Measurements from ENCODE around the gene SNPH.
"Not testable (repeated sequence)": the region's sequence is repeated elsewhere in the genome, so short reads cannot be mapped to it uniquely, and the experiment has no call there.

SNPH gene

DNA sequence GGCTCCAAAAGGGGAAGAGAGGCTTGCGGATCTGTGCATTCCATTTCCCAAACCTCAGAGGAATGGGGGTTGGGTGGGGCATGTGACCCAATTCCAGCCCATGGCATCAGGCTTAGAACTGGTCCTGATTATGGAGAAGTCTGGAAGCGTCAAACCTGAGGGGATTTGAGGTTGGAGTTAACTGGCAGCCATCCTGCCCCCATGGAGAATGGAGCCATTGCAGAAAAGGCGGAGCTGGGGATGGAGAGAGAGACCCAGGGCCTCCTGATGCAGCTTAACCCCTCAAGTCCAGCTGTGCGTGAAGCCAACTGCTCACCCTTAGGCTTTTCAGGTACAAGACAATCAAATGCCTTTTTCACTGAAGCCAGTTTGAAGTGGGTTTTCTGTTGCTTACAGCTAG is 72.7 kb downstream of the SNPH start:
- H3K27ac ChIP-seq (ENCODE audit: low read depth in 2 of 2, low read length in 2 of 2), result no peak overlapping the region
- H3K4me3 ChIP-seq (ENCODE audit: low read length in 2 of 2), result no peak overlapping the region
- no peaks in the 10 kb centered on the region for H3K9me3 ChIP-seq (ENCODE audit: control insufficient read depth in 2 of 2, low read length in 2 of 2)
- H3K36me3 ChIP-seq (ENCODE audit: control insufficient read depth in 2 of 2, insufficient read depth in 2 of 2, low read length in 2 of 2), result no peaks in the 10 kb centered on the region
- no peak overlapping the region for H3K9ac ChIP-seq (ENCODE audit: low read depth in 1 of 2, low read length in 2 of 2)
- no peaks in the 10 kb centered on the region for H3K27me3 ChIP-seq (ENCODE audit: control insufficient read depth in 2 of 2, insufficient read depth in 2 of 2, low read length in 2 of 2)
- H3K4me1 ChIP-seq (ENCODE audit: control insufficient read depth in 2 of 2, insufficient read depth in 2 of 2, low read length in 2 of 2), result peaks cover 0 to 3% of the 10 kb centered on the region in 2 donors

DNA sequence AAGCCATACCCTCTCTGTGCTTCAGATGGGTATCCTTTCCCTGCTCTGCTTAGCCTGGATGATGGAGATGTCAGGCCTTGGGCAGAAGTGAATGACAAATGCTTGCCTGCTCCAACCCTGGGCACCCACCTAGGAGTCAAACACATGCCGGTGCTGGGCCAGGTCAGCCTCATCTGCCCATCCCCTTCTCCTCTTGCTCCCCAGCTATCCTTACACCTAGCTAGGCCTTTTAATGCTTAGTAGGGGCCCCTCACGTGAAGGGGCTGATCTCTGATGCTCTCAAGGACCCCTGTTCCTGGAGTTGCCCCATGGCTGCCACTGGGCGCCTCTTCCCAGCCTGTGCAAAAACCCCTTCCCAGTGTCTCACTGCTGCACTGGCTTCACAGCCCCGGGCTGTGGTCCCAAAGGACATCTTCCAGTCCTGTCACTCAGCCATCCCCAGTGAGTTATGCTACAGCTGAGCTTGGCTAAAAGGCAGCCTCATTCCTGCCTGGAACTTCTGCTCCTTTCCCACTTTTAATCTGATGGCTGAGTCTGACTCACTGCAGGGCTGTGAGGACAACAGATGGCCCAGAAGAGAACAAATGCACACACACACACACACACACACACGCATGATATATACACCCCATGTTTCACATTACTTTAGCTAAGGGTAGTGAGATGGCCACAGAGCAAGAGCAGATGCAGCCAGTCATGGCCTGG is 75.6 kb downstream of the SNPH start:
- H3K9me3 ChIP-seq (ENCODE audit: control insufficient read depth in 2 of 2, low read length in 2 of 2), result no peaks in the 10 kb centered on the region
- no peak overlapping the region for H3K9ac ChIP-seq (ENCODE audit: low read depth in 1 of 2, low read length in 2 of 2)
- peaks cover 0 to 3% of the 10 kb centered on the region in 2 donors for H3K4me1 ChIP-seq (ENCODE audit: control insufficient read depth in 2 of 2, insufficient read depth in 2 of 2, low read length in 2 of 2)
- no peak overlapping the region for H3K4me3 ChIP-seq (ENCODE audit: low read length in 2 of 2)
- no peaks in the 10 kb centered on the region for H3K27me3 ChIP-seq (ENCODE audit: control insufficient read depth in 2 of 2, insufficient read depth in 2 of 2, low read length in 2 of 2)
- H3K36me3 ChIP-seq (ENCODE audit: control insufficient read depth in 2 of 2, insufficient read depth in 2 of 2, low read length in 2 of 2), result no peaks in the 10 kb centered on the region
- H3K27ac ChIP-seq (ENCODE audit: low read depth in 2 of 2, low read length in 2 of 2), result no peak overlapping the region

GRCh38 chr20:1343446-1344124 is 77.5 kb downstream of the SNPH start:
- H3K9me3 ChIP-seq (ENCODE audit: control insufficient read depth in 2 of 2, low read length in 2 of 2); H3K9ac ChIP-seq (ENCODE audit: low read depth in 1 of 2, low read length in 2 of 2); H3K36me3 ChIP-seq (ENCODE audit: control insufficient read depth in 2 of 2, insufficient read depth in 2 of 2, low read length in 2 of 2); H3K27me3 ChIP-seq (ENCODE audit: control insufficient read depth in 2 of 2, insufficient read depth in 2 of 2, low read length in 2 of 2); H3K27ac ChIP-seq (ENCODE audit: low read depth in 2 of 2, low read length in 2 of 2); H3K4me3 ChIP-seq (ENCODE audit: low read length in 2 of 2); H3K4me1 ChIP-seq (ENCODE audit: control insufficient read depth in 2 of 2, insufficient read depth in 2 of 2, low read length in 2 of 2): not testable (repeated sequence)

DNA sequence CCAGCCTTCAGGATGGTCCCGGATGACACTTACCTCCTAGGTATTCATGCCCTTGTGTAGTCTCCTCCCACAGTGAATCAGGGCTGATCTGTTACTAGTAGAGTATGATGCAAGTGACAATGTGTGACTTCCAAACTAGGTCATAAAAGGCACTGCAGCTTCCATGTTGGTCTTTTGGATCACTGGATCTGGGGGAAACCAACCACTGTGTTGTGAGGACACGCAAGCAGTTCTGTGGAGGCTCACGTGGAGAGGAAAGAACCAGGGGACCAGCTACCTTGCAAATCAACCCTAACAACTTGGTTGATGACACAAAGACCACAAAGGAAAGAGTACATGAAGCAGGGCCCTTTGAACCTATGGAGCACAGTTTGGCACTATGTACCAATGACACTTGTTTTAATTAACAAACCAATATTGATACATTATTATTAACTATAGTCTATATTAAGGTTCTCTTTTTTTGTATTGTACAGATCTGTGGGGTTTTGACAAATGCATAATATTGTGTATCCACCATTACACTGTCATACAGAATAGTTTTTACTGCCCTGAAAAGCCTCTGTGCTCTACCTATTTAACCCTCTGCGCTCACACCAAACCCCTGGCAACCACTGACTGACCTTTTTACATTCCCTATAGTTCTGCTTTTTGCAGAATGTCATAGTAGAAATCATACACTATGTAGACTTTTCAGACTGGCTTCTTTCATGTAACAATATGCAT is 79.1 kb downstream of the SNPH start:
- H3K27me3 ChIP-seq (ENCODE audit: control insufficient read depth in 2 of 2, insufficient read depth in 2 of 2, low read length in 2 of 2), result no peaks in the 10 kb centered on the region
- H3K4me1 ChIP-seq (ENCODE audit: control insufficient read depth in 2 of 2, insufficient read depth in 2 of 2, low read length in 2 of 2), result no peaks in the 10 kb centered on the region
- H3K36me3 ChIP-seq (ENCODE audit: control insufficient read depth in 2 of 2, insufficient read depth in 2 of 2, low read length in 2 of 2), result no peaks in the 10 kb centered on the region
- no peaks in the 10 kb centered on the region for H3K9me3 ChIP-seq (ENCODE audit: control insufficient read depth in 2 of 2, low read length in 2 of 2)
- no peak overlapping the region for H3K4me3 ChIP-seq (ENCODE audit: low read length in 2 of 2)
- no peak overlapping the region for H3K9ac ChIP-seq (ENCODE audit: low read depth in 1 of 2, low read length in 2 of 2)
- H3K27ac ChIP-seq (ENCODE audit: low read depth in 2 of 2, low read length in 2 of 2), result no peak overlapping the region

- H3K4me3 ChIP-seq (ENCODE audit: low read length in 2 of 2), result no peak overlapping the region
- no peaks in the 10 kb centered on the region for H3K36me3 ChIP-seq (ENCODE audit: control insufficient read depth in 2 of 2, insufficient read depth in 2 of 2, low read length in 2 of 2)
- H3K27me3 ChIP-seq (ENCODE audit: control insufficient read depth in 2 of 2, insufficient read depth in 2 of 2, low read length in 2 of 2), result no peaks in the 10 kb centered on the region
- H3K27ac ChIP-seq (ENCODE audit: low read depth in 2 of 2, low read length in 2 of 2), result no peak overlapping the region
- no peaks in the 10 kb centered on the region for H3K9me3 ChIP-seq (ENCODE audit: control insufficient read depth in 2 of 2, low read length in 2 of 2)
- H3K4me1 ChIP-seq (ENCODE audit: control insufficient read depth in 2 of 2, insufficient read depth in 2 of 2, low read length in 2 of 2), result no peaks in the 10 kb centered on the region
- no peak overlapping the region for H3K9ac ChIP-seq (ENCODE audit: low read depth in 1 of 2, low read length in 2 of 2)
Observed at GRCh38 chr20:1345756-1346093, 79.6 kb downstream of the SNPH start.

GRCh38 chr20:1346315-1346969 is 80.3 kb downstream of the SNPH start:
- H3K27ac ChIP-seq (ENCODE audit: low read depth in 2 of 2, low read length in 2 of 2), result no peak overlapping the region
- H3K27me3 ChIP-seq (ENCODE audit: control insufficient read depth in 2 of 2, insufficient read depth in 2 of 2, low read length in 2 of 2), result no peaks in the 10 kb centered on the region

GRCh38 chr20:1353956-1354355 is 87.9 kb downstream of the SNPH start:
- H3K27me3 ChIP-seq (ENCODE audit: control insufficient read depth in 2 of 2, insufficient read depth in 2 of 2, low read length in 2 of 2), result no peaks in the 10 kb centered on the region
- no peak overlapping the region for H3K9ac ChIP-seq (ENCODE audit: low read depth in 1 of 2, low read length in 2 of 2)
- no peak overlapping the region for H3K4me3 ChIP-seq (ENCODE audit: low read length in 2 of 2)
- no peak overlapping the region for H3K27ac ChIP-seq (ENCODE audit: low read depth in 2 of 2, low read length in 2 of 2)
- H3K9me3 ChIP-seq (ENCODE audit: control insufficient read depth in 2 of 2, low read length in 2 of 2), result no peaks in the 10 kb centered on the region
- H3K4me1 ChIP-seq (ENCODE audit: control insufficient read depth in 2 of 2, insufficient read depth in 2 of 2, low read length in 2 of 2), result no peaks in the 10 kb centered on the region
- H3K36me3 ChIP-seq (ENCODE audit: control insufficient read depth in 2 of 2, insufficient read depth in 2 of 2, low read length in 2 of 2), result peaks cover 0 to 12% of the 10 kb centered on the region in 2 donors

More at GRCh38 chr20:1346315-1346969, 80.3 kb downstream of the SNPH start:
- no peak overlapping the region for H3K4me3 ChIP-seq (ENCODE audit: low read length in 2 of 2)
- no peaks in the 10 kb centered on the region for H3K4me1 ChIP-seq (ENCODE audit: control insufficient read depth in 2 of 2, insufficient read depth in 2 of 2, low read length in 2 of 2)
- H3K9me3 ChIP-seq (ENCODE audit: control insufficient read depth in 2 of 2, low read length in 2 of 2), result no peaks in the 10 kb centered on the region
- no peak overlapping the region for H3K9ac ChIP-seq (ENCODE audit: low read depth in 1 of 2, low read length in 2 of 2)
- no peaks in the 10 kb centered on the region for H3K36me3 ChIP-seq (ENCODE audit: control insufficient read depth in 2 of 2, insufficient read depth in 2 of 2, low read length in 2 of 2)

GRCh38 chr20:1357921-1358671 is 92.0 kb downstream of the SNPH start:
- Histone ChIP-seq H3K4me1 (ENCODE audit: control insufficient read depth in 2 of 2, insufficient read depth in 2 of 2, low read length in 2 of 2) (no peaks in the 10 kb centered on the region), H3K9ac (ENCODE audit: low read depth in 1 of 2, low read length in 2 of 2) (no peak overlapping the region), H3K27me3 (ENCODE audit: control insufficient read depth in 2 of 2, insufficient read depth in 2 of 2, low read length in 2 of 2) (no peaks in the 10 kb centered on the region), H3K9me3 (ENCODE audit: control insufficient read depth in 2 of 2, low read length in 2 of 2) (no peaks in the 10 kb centered on the region), H3K36me3 (ENCODE audit: control insufficient read depth in 2 of 2, insufficient read depth in 2 of 2, low read length in 2 of 2) (peaks cover 17 to 21% of the 10 kb centered on the region in 2 donors), H3K4me3 (ENCODE audit: low read length in 2 of 2) (no peak overlapping the region), H3K27ac (ENCODE audit: low read depth in 2 of 2, low read length in 2 of 2) (no peak overlapping the region)
